Mononuclear cell (primary cell): ENCODE measurements around the gene DOK7. TPM values are rescaled to one million over a fixed set of nuclear protein-coding genes. Genes with fewer than 3 reads are reported as not detected.

Source experiments
- H3K27me3 ChIP-seq: 2 replicates; pipeline ENCODE4 v1.6.0; 2011; ENCODE audit warnings: low read length, control low read depth; ENCODE audit not compliant: insufficient read depth
- H3K4me1 ChIP-seq: 2 replicates; pipeline ENCODE4 v1.5.1; 2011; ENCODE audit warnings: mild to moderate bottlenecking, low read length, control low read depth; ENCODE audit not compliant: insufficient read depth
- H3K4me3 ChIP-seq: 2 replicates; pipeline ENCODE4 v1.5.1; 2011; ENCODE audit warnings: mild to moderate bottlenecking, low read length, moderate library complexity
- H3K9me3 ChIP-seq: 2 replicates; pipeline ENCODE4 v1.5.1; 2011; ENCODE audit warnings: low read depth, mild to moderate bottlenecking, control low read depth, low read length
- total RNA-seq: library from RNA; depleted of rRNA; stranded (reverse); fragments of >200 nt; gene quantifications from one replicate; pipeline ENCODE4 v1.2.3, GENCODE V29; 2012

Gene DOK7
- total RNA-seq, 1 donor: 0.63 TPM

DNA sequence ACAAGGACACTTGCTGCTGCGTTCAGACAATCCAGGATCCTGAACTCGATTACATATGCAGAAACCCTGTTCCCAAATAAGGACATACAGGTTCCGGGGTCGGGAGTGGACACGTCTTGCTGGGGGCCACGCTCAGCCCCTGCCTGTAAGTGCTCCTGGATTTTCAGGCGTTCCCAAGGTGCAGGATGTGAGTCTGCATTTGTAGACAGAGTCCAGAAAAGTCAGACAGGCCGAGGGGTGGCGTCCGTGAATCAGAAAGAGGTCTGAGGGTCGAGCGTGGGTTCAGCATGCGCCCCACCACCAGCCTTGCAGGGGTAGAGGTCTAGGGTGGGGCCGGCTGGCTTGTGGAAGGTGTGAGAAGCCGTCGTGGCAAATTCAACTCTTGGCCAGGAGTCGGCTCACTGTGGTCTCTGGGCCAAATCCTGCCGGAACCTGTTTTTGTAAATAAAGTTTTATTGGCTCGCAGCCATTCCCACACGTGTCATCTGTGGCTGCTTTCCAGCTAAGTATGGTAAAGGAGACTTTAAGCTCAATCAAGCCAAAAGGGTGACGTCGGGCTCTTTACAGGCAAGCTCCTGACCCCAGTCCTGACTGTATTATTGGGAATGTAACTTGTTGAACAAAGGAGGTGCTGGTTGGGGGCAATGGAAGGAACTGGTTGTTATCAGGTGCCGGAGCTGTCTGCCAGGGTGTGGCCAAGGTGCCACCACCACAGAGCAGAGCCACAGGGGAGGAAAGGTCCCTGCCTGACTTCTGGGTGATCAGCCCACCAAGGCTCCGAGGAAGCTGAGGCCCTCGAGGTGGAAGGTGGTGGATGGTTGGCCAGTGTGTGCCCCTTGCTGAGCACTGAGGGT, 7.4 kb downstream of the DOK7 start:
- no peak overlapping the region for H3K4me3 ChIP-seq
- no peaks in the 10 kb centered on the region for H3K27me3 ChIP-seq
- no peaks in the 10 kb centered on the region for H3K9me3 ChIP-seq
- H3K4me1 ChIP-seq: no peaks in the 10 kb centered on the region

GRCh38 chr4:3471098-3471760, 8.1 kb downstream of the DOK7 start:
- H3K9me3 ChIP-seq: no peaks in the 10 kb centered on the region
- no peaks in the 10 kb centered on the region for H3K4me1 ChIP-seq
- H3K4me3 ChIP-seq: no peak overlapping the region
- H3K27me3 ChIP-seq: no peaks in the 10 kb centered on the region

DNA sequence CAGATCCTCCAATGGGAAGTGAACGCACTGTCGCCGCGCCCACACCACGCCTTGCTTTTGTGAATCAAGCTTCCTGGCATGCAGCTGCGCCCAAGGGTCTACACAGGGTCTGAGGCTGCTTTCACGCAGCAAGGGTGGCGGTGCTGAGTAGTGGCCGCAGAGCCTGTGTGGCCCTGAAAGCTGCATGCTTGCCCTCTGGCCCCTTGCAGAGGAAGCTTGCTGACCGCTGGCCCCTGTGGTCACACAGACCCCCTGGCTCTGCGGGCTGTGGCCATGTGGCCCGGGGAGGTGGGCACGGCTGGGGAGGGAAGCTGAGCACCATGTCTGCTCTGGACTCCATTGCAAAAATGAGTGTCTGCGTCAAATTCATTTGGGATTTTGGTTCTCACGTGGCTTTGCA, 8.8 kb downstream of the DOK7 start:
- H3K4me1 ChIP-seq: no peaks in the 10 kb centered on the region
- no peaks in the 10 kb centered on the region for H3K9me3 ChIP-seq
- no peak overlapping the region for H3K4me3 ChIP-seq
- H3K27me3 ChIP-seq: no peaks in the 10 kb centered on the region

DNA sequence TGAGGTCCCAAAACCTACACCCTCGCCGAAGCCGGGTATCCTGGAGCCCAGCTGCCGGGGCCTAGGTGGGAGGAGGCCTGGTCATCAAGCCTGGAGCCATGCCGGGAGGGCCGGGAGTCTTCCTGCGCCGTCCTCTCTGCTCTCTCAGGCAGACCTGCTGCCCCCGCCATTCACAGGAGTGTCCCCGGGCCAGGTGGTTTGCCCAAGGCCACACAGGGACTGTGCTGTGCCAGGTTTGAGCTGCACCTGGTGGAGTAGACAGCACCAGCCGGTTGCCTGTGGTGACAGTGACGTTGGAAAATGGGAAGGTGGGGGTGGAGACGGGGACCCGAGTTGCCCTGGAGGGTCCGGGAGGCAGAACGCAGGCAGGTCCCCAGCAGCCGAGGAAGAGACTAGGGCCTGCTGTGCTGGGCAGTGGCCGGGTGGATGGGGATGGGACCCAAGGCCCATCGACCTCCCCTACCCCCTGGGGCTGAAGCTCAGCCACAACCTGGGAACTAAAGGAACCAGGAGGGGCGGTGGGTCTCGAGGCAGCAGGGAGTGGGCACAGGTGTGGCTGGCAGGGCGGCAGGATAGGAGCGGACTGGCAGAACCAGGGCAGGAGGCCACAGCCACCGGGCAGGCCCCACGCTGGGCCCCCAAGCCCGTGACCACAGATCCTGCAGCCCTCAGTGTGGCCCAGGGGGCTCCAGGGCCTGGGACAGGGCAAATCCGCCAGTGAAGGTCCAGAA, 9.5 kb downstream of the DOK7 start:
- H3K9me3 ChIP-seq: no peaks in the 10 kb centered on the region
- H3K4me1 ChIP-seq: no peaks in the 10 kb centered on the region
- H3K4me3 ChIP-seq: no peak overlapping the region
- H3K27me3 ChIP-seq: no peaks in the 10 kb centered on the region

DNA sequence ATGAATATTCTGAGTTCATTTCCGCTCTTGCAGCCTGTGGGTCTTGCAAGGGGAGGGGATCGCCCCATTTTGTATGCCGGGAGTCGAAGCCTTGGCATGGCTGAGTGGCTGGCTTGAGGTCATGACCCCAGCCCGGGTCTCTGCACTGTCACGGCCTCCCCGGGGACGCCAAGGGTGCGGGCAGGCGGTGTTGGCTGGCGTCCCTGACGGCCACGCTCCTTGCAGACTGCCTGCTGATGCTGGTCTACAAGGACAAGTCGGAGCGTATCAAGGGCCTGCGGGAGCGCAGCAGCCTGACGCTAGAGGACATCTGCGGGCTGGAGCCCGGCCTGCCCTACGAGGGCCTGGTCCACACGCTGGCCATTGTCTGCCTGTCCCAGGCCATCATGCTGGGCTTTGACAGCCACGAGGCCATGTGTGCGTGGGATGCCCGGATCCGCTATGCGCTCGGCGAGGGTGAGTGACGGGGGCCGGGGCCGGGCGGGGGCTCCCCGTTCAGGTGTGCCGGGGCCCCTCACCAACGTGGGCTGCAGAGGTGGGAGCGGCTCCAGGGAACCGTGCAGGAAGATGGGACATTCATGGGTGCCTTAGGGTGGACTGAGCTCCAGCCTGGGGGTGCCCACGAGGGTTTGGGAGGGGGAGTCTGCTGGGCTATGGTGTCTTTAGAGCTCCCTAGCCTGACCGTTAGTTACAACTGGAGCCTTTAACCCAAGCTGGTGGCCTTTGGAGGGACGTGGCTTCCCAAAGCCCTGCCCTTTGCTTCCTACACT, 10.3 kb downstream of the DOK7 start:
- H3K9me3 ChIP-seq: no peaks in the 10 kb centered on the region
- H3K27me3 ChIP-seq: no peaks in the 10 kb centered on the region
- no peak overlapping the region for H3K4me3 ChIP-seq
- H3K4me1 ChIP-seq: no peaks in the 10 kb centered on the region

GRCh38 chr4:3473996-3474765, 11.1 kb downstream of the DOK7 start:
- Histone ChIP-seq H3K9me3 (no peaks in the 10 kb centered on the region), H3K4me3 (no peak overlapping the region), H3K27me3 (no peaks in the 10 kb centered on the region), H3K4me1 (no peaks in the 10 kb centered on the region)

- no peaks in the 10 kb centered on the region for H3K9me3 ChIP-seq
- H3K4me1 ChIP-seq: no peaks in the 10 kb centered on the region
- H3K4me3 ChIP-seq: no peak overlapping the region
- no peaks in the 10 kb centered on the region for H3K27me3 ChIP-seq
Measured at GRCh38 chr4:3475041-3475712, 12.1 kb downstream of the DOK7 start.

- Histone ChIP-seq H3K27me3 (no peaks in the 10 kb centered on the region), H3K4me3 (no peak overlapping the region), H3K9me3 (no peaks in the 10 kb centered on the region), H3K4me1 (peaks cover 3% of the 10 kb centered on the region)
Measured at GRCh38 chr4:3475713-3476260, 12.7 kb downstream of the DOK7 start.

- no peaks in the 10 kb centered on the region for H3K27me3 ChIP-seq
- no peak overlapping the region for H3K4me3 ChIP-seq
- no peaks in the 10 kb centered on the region for H3K9me3 ChIP-seq
- H3K4me1 ChIP-seq: peaks cover 3% of the 10 kb centered on the region
Measured at GRCh38 chr4:3476341-3476747, 13.2 kb downstream of the DOK7 start.

- Histone ChIP-seq H3K9me3 (no peaks in the 10 kb centered on the region), H3K4me3 (no peak overlapping the region), H3K27me3 (no peaks in the 10 kb centered on the region), H3K4me1 (peaks cover 3% of the 10 kb centered on the region)
Measured at GRCh38 chr4:3476936-3477749, 14.0 kb downstream of the DOK7 start.

DNA sequence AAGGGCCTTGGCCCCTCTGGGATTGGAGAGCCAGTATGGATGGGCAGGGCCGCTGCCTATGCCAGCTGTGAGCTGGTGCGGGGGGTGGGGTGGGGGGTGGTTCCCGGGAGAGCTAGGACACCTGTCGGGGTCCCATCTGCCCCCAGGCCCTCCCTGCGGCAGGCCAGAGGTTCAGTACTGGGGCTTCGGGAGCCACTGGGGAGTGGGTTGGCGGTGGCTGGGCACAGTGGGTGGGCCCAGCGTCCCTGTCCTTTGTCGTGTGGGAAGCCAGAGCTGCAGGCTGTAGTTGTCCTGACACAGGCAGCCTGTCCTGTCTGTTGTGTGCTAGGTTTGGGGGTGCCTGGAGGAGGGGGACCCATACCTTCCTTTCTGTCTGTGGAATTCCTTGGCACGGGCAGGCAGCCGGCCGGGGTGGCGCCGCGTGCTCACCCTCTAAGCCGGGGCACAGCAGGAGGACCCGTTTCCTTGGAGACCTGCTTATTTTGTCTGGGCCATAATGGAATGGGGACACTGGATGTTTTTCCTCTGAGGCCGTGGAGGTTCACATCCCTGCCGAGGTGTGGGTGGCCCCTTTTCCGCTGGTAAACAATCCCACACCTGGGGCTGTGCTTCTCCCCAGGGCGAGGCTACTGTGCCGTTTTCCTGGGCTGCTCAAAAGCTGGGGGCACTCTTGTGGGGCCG, 14.8 kb downstream of the DOK7 start:
- H3K27me3 ChIP-seq: no peaks in the 10 kb centered on the region
- no peak overlapping the region for H3K4me3 ChIP-seq
- peaks cover 3% of the 10 kb centered on the region for H3K4me1 ChIP-seq
- H3K9me3 ChIP-seq: no peaks in the 10 kb centered on the region

- H3K27me3 ChIP-seq: no peaks in the 10 kb centered on the region
- no peaks in the 10 kb centered on the region for H3K9me3 ChIP-seq
- peaks cover 3% of the 10 kb centered on the region for H3K4me1 ChIP-seq
- no peak overlapping the region for H3K4me3 ChIP-seq
Measured at GRCh38 chr4:3478446-3479357, 15.6 kb downstream of the DOK7 start.
